Dedifferentiated amniotic fluid mesenchymal stem cell (primary cell): ENCODE data around the gene RCL1.
"Not testable (repeated sequence)": the region's sequence is repeated elsewhere in the genome, so short reads cannot be mapped to it uniquely, and the experiment has no call there.

Experiments used
- DNase-seq: peaks from one replicate; pipeline ENCODE4 v3.0.0-alpha.2; 2016; ENCODE audit errors: extremely low spot score

Gene RCL1

GRCh38 chr9:4883326-4883873, 90.7 kb downstream of the RCL1 start:
- DNase-seq, result no peak

- DNase-seq, result no peak
These were observed 94.0 kb downstream of the RCL1 start for GRCh38 chr9:4886698-4887097.

GRCh38 chr9:4887556-4887955, 94.8 kb downstream of the RCL1 start:
- no peak for DNase-seq

- DNase-seq, result no peak
These were observed 97.5 kb downstream of the RCL1 start for GRCh38 chr9:4890242-4890641.

GRCh38 chr9:4890929-4891328, 98.2 kb downstream of the RCL1 start:
- DNase-seq, result no peak

GRCh38 chr9:4891674-4892073, 98.9 kb downstream of the RCL1 start:
- no peak for DNase-seq

GRCh38 chr9:4892501-4893194, 99.9 kb downstream of the RCL1 start:
- DNase-seq, result no peak

GRCh38 chr9:4894076-4894475, 101.3 kb downstream of the RCL1 start:
- DNase-seq, result peak; percentile 36

- not testable (repeated sequence) for DNase-seq
These were observed 107.1 kb downstream of the RCL1 start for GRCh38 chr9:4899853-4900252.

GRCh38 chr9:4901401-4902134, 108.8 kb downstream of the RCL1 start:
- DNase-seq, result not testable (repeated sequence)

- DNase-seq, result no peak
These were observed 109.4 kb downstream of the RCL1 start for GRCh38 chr9:4902135-4902475.

- DNase-seq, result peak; percentile 60
These were observed 111.8 kb downstream of the RCL1 start for GRCh38 chr9:4904322-4905134.

- DNase-seq, result no peak
These were observed 112.4 kb downstream of the RCL1 start for GRCh38 chr9:4905135-4905490.
